ENCODE measurements around the gene ACADL. TPM values are rescaled to one million over a fixed set of nuclear protein-coding genes. Genes with fewer than 3 reads are reported as not detected.

Gene ACADL
- total RNA-seq, 1 donor from 2014 or later = not detected

DNA sequence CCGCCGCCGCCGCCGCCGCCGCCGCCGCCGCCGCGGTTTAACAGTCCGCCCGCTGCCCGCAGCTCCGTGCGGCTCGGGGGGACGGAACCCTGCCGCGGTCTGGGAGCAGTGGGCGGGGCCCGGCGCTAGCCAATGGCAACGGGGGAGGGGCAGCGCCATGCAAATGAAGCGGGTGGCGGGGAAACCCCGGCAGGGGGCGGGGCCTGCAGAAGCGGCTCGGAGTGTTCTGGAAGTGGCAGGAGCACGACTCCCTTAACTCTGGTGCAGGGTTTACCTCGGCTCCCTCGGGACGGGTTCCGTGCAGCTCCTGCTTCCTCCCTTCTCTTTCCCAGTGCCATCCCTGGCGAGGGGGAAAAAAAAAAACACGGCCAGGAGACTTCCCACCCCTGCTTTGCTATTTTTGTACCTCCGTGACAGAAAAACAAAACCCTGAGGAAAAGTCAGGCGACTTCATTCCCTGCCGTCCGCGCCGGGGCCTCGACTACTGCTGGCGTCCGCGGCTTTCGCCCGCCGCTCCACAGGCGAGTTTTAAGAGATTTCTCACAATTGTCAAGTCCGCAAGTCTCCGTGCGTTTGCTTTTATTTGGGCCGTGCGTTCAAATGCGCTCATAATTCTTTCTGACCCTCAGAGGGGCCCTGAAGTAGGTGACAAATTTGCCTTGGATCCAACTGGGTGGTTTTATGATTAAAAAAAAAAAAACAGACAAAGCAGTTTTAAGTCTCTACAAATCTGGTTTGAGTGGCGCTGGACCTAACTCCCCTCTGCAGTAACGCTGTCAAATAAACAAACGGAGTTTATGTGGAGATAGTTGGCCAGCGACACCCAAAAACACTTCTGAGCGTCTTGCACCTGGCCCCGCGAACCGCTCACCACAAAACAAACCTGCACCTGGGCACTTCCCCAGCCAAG is 53.7 kb downstream of the ACADL start, which contains the start of gene KANSL1L:
KANSL1L (minus strand) TSS at position 101 of the 910 bp plus-strand sequence. CDS start 16,827 bp downstream, outside the sequence.
- peak within 1 kb of the TSS; percentile 99 for H3K27ac Mint-ChIP-seq
- H3K27me3 Mint-ChIP-seq = peaks cover 27% of the 10 kb centered on the region
- H3K9me3 Mint-ChIP-seq = no peaks in the 10 kb centered on the region
- peak within 1 kb of the TSS; percentile 98 for H3K4me3 Mint-ChIP-seq
- H3K36me3 Mint-ChIP-seq (ENCODE audit: low read depth) = peaks cover 4% of the 10 kb centered on the region
- DNase-seq = peak; percentile 99
- intact Hi-C loops (cut with micrococcal nuclease) = loop anchor here (2.0 kb wide), 1 partner anchor 305 kb away; the partner anchor contains the start of gene LANCL1
- H3K4me1 Mint-ChIP-seq = peaks cover 25% of the 10 kb centered on the region

DNA sequence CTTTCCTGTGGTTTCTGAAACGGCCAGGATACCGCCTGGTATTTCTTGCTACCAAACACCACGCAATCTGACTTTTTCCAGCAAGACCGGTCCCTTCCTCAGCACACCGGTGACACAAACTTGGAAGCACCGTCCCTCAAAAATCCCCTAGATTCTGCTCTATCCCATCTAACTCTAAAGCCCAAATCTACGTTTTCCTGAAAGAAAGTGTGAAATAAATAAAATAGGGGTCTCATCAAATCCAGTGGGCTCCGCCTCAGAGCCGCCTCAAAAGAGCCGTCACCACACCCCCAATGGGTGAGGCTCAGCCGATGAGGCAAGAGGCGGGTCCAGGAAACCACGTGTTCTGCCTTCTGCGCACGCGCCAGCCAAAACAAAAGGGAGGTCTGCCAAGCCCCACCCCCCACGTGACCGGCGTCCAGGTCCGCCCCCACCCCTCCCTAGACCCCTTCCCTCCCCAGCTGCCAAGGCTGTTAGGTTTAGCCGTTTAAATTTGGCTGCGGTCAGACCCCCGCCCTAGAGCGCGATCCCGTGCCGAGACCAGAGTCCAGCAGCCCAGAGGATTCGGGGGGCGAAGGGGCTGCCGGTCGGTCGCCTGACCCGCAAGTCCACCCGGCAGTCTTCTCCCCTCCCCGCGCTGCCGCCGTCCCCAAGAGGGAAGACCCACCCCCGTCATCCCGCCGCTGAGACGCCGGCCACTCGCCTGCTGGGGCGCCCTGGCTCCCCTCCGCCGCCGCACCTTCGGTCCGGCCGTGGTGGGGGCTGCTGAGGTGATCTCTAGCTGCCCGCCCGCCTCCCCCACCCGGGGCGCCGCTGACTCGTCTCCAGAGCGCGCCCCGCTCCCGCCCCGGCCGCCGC is 54.6 kb downstream of the ACADL start:
- H3K27ac Mint-ChIP-seq = peak overlapping the region; percentile 99
- no peaks in the 10 kb centered on the region for H3K9me3 Mint-ChIP-seq
- peaks cover 25% of the 10 kb centered on the region for H3K4me1 Mint-ChIP-seq
- H3K27me3 Mint-ChIP-seq = peaks cover 21% of the 10 kb centered on the region
- intact Hi-C loops (cut with micrococcal nuclease) = loop anchor here (1.0 to 2.0 kb wide), 3 partner anchors 168 to 1904 kb away; partner anchors contain the start of genes LANCL1, PIKFYVE and RPE
- peaks cover 4% of the 10 kb centered on the region for H3K36me3 Mint-ChIP-seq (ENCODE audit: low read depth)
- peak overlapping the region; percentile 98 for H3K4me3 Mint-ChIP-seq
- peak; percentile 99 for DNase-seq

DNA sequence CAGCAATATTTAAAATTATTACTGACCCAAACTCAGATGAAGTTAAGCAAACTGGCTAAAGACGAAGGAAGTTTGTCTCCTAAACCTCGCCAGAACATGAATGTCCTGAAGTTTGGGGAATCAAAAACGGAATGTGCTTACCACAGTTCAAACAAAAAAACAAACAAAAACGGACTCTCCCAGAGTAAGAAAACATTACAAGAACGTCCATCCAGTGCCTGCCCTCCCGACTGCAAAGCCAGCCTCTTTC is 55.1 kb downstream of the ACADL start:
- no peak for DNase-seq
- intact Hi-C loops (cut with micrococcal nuclease) = loop anchor here (1.0 to 2.0 kb wide), 3 partner anchors 168 to 1904 kb away; partner anchors contain the start of genes LANCL1, PIKFYVE and RPE
- Mint-ChIP-seq H3K27me3 (peaks cover 19% of the 10 kb centered on the region), H3K4me3 (peak overlapping the region; percentile 98), H3K9me3 (no peaks in the 10 kb centered on the region), H3K4me1 (peaks cover 25% of the 10 kb centered on the region), H3K36me3 (ENCODE audit: low read depth) (peaks cover 4% of the 10 kb centered on the region), H3K27ac (peak overlapping the region; percentile 99)

DNA sequence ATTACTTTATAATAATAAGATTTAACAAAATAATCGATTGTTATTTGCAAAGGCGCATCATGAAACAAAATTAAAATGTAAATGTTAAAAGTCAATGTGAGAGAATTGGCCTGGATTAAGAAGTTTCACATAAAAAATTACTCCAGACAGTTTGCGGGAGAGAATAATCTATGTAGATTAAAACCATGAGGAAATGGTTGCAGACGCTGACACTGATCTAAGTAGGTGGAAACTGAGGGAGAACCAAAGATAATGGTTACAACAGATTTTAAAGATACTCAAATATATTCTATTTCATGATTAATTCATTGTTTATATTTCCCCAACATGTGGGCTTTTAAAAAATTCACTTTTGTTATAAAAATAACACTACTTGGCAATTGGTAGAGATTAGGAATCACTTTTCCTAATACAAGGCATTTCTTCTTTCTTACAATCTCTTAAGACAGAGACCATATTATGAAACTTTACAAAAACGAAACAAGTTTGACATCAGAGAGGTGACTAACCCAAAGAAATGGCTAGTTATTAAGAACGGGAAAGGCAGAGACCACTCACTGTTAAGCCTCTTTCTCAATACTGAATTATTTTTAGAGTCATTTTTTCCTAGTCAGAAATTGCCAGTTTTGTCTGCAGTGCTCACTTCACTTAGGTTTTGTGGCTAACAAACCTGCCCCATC is 55.6 kb downstream of the ACADL start:
- DNase-seq = no peak
- peaks cover 25% of the 10 kb centered on the region for H3K4me1 Mint-ChIP-seq
- intact Hi-C loops (cut with micrococcal nuclease) = loop anchor here (1.0 to 2.0 kb wide), 3 partner anchors 167 to 1903 kb away; partner anchors contain the start of genes LANCL1, PIKFYVE and RPE
- peaks cover 4% of the 10 kb centered on the region for H3K36me3 Mint-ChIP-seq (ENCODE audit: low read depth)
- peak overlapping the region; percentile 98 for H3K4me3 Mint-ChIP-seq
- no peaks in the 10 kb centered on the region for H3K9me3 Mint-ChIP-seq
- H3K27me3 Mint-ChIP-seq = peaks cover 17% of the 10 kb centered on the region
- peak overlapping the region; percentile 99 for H3K27ac Mint-ChIP-seq

DNA sequence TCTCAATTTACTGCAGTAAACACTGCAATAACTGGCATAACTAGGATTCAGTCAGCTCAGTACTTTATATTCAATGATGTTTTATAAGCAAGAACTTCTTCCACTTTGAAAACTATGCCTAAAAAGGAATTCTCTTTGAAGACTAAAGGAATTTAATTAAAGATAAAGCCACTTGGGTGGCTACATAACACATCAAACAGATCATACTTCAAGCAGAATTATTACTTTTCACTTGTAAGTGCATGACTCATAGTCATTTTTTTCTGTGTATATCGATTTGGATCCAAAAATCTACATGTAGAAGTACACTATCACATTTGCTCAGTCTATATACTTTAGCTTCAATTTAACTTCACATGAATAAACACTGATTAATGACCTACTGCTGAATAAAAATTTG is 58.0 kb downstream of the ACADL start:
- intact Hi-C loops (cut with micrococcal nuclease) = no loop called here
- peaks cover 5% of the 10 kb centered on the region for H3K9me3 Mint-ChIP-seq
- H3K36me3 Mint-ChIP-seq (ENCODE audit: low read depth) = peaks cover 8% of the 10 kb centered on the region
- H3K27me3 Mint-ChIP-seq = peaks cover 9% of the 10 kb centered on the region
- H3K4me1 Mint-ChIP-seq = peaks cover 33% of the 10 kb centered on the region
- no peak overlapping the region for H3K27ac Mint-ChIP-seq
- no peak overlapping the region for H3K4me3 Mint-ChIP-seq
- no peak for DNase-seq

DNA sequence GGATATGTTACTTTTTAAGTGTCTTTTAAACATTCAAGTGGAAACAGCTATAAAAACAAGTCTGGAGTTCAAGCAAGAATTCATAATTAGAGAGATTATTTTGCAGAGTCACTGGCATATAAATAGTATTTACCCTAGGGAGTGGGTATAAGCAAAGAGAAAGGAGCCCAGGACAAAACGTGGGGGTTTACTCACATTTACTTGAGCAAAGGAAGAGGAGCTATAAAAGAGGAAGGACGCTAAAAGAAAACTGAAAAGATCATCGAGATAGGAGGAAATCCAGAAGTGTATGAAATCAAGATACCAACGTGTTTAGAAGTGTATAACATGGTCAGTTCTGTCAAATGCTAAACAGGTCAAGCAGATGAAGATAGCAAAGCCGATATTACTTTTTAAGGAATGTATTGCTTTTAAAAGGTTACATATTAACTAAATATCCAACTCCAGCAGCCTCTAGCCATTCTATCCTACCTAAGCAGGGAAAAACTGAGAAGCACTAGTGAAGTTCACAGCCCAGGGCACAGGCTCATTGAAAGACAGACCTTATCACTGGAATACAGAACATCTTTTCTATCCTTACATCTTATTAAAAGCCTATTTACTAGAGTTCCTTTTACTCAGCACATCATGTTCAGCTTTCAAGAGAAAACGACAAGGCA is 62.7 kb downstream of the ACADL start:
- no peaks in the 10 kb centered on the region for H3K27me3 Mint-ChIP-seq
- H3K36me3 Mint-ChIP-seq (ENCODE audit: low read depth) = peaks cover 4% of the 10 kb centered on the region
- no peak for DNase-seq
- no peak overlapping the region for H3K27ac Mint-ChIP-seq
- no peak overlapping the region for H3K4me3 Mint-ChIP-seq
- intact Hi-C loops (cut with micrococcal nuclease) = no loop called here
- peaks cover 5% of the 10 kb centered on the region for H3K9me3 Mint-ChIP-seq
- peaks cover 9% of the 10 kb centered on the region for H3K4me1 Mint-ChIP-seq

DNA sequence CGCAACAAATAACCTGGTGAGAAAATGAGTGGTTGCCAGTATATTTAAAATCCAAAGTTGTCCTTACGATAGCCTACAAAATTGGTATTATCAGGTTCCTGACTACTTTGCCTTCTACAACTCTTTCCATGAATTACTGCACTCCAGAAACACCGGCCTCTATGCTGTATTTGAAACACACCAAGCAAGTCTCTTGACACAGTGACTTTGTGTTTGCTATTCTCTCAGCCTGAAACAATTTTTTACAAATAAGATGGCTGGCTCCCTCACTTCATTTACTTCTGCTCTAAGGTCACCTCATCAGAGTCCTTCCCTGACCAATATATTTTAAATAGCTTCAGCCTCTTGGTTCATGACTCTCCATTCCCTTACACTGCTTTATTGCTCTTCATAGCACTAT is 66.2 kb downstream of the ACADL start:
- Mint-ChIP-seq H3K4me1 (peaks cover 9% of the 10 kb centered on the region), H3K27me3 (no peaks in the 10 kb centered on the region), H3K36me3 (ENCODE audit: low read depth) (peaks cover 5% of the 10 kb centered on the region), H3K27ac (no peak overlapping the region), H3K4me3 (no peak overlapping the region), H3K9me3 (peaks cover 5% of the 10 kb centered on the region)
- DNase-seq = no peak
- intact Hi-C loops (cut with micrococcal nuclease) = no loop called here

DNA sequence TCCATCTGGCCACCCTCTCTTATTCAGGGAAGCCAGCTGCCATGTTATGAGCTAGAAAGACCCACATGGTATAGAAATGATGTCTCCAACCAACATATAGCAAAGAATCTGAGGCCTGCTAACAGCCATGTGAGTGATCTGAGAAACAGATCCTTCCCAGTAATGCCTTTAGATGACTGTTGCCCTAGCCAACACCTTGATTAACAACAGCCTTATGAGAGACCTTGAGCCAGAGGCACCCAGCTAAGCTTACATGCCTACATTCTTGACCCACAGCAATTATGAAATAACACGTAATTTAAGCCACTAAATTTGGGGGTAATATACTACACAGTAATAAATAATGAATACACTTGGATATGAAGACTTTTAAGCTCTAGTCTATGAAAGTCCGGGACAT is 67.0 kb downstream of the ACADL start:
- peaks cover 7% of the 10 kb centered on the region for H3K4me1 Mint-ChIP-seq
- H3K27ac Mint-ChIP-seq = no peak overlapping the region
- H3K36me3 Mint-ChIP-seq (ENCODE audit: low read depth) = peaks cover 9% of the 10 kb centered on the region
- H3K9me3 Mint-ChIP-seq = peaks cover 4% of the 10 kb centered on the region
- DNase-seq = no peak
- H3K27me3 Mint-ChIP-seq = no peaks in the 10 kb centered on the region
- no peak overlapping the region for H3K4me3 Mint-ChIP-seq
- intact Hi-C loops (cut with micrococcal nuclease) = no loop called here

DNA sequence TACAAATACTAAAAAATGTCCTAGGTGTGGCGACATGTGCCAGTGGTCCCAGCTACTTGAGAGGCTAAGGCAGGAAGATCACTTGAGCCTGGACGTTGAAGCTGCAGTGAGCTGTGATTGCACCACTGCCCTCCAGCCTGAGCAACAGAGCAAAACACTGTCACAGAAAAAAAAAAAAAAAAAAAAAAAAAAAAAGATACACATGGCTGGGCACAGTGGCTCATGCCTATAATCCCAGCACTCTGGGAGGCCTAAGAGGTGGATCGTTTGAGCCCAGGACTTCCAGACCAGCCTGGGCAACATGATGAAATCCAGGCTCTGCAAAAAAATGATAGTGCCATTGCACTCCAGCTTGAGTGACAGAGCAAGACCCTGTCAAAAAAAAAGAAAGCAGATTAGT is 67.7 kb downstream of the ACADL start:
- Mint-ChIP-seq H3K27ac (no peak overlapping the region), H3K9me3 (no peaks in the 10 kb centered on the region), H3K36me3 (ENCODE audit: low read depth) (peaks cover 6% of the 10 kb centered on the region), H3K4me1 (peaks cover 2% of the 10 kb centered on the region), H3K27me3 (no peaks in the 10 kb centered on the region), H3K4me3 (no peak overlapping the region)
- intact Hi-C loops (cut with micrococcal nuclease) = no loop called here
- no peak for DNase-seq

DNA sequence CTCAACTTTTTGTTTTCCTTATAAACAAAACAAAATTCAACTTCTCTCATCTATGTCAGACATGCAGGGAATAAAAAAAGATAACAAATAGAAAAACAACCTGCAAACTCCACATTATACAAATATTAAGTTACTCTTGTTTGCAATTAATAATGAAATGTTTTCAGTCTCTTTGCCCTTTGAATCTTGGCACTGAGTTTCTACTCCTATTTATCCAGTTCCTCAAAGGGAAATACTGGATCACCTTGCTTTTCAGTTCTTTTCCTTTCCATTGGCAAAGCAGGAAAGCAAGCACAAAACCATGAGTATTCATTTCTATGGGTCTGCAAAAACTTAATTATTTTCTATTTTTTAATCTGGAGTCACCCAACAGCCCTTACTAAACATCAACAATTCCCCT is 77.6 kb downstream of the ACADL start:
- H3K9me3 Mint-ChIP-seq = no peaks in the 10 kb centered on the region

More for the DNA sequence above, 77.6 kb downstream of the ACADL start:
- no peak overlapping the region for H3K27ac Mint-ChIP-seq
- H3K4me1 Mint-ChIP-seq = no peaks in the 10 kb centered on the region
- no peaks in the 10 kb centered on the region for H3K27me3 Mint-ChIP-seq
- H3K4me3 Mint-ChIP-seq = no peak overlapping the region
- H3K36me3 Mint-ChIP-seq (ENCODE audit: low read depth) = peaks cover 16% of the 10 kb centered on the region
- DNase-seq = no peak
- intact Hi-C loops (cut with micrococcal nuclease) = no loop called here

Measured in activated CD4-positive, alpha-beta T cell treated with anti-CD3 and anti-CD28 coated beads, Interleukin-2, amount 10 ng/mL, durations not matched to agents 24 days and 14 days (primary cell).